IMR-90 (cell line): ENCODE results near the gene FLYWCH1. TPM values are rescaled to one million over a fixed set of nuclear protein-coding genes. Genes with fewer than 3 reads are reported as not detected.

Experiments used
- ATAC-seq: fragments of 200-7000 bp; cut with Tn5 transposase; 2 replicates; pipeline ENCODE4 v1.9.1; 2020; ENCODE audit warnings: low read depth, mild to moderate bottlenecking, moderate library complexity
- BruUV-seq: library from RNA; stranded (reverse); fragments of 400-500 nt; replicated peaks from 2 replicates; lab custom pipeline; 2021; lab: Mats Ljungman, UMichigan
- CTCF ChIA-PET: fragments of 300-600 bp; formaldehyde crosslinking; extraction: SDS; loops from one replicate; lab custom pipeline; 2021; ENCODE audit warnings: antibody characterized with exemption; lab: Yijun Ruan, JAX
- POLR2A ChIA-PET: fragments of 300-600 bp; sonication (Branson Sonifier 250); formaldehyde crosslinking; loops from one replicate; lab custom pipeline; 2022; ENCODE audit warnings: antibody characterized with exemption; ENCODE audit not compliant: unreplicated experiment; lab: Charles Lee
- DNase-seq: peaks from one replicate; pipeline ENCODE4 v3.0.0; 2013
- H2AFZ ChIP-seq: replicated peaks from 2 replicates; pipeline ENCODE3; 2013; ENCODE audit warnings: low read length, mild to moderate bottlenecking; ENCODE audit not compliant: poor library complexity
- H2AK5ac ChIP-seq: 2 replicates; pipeline ENCODE4 v1.6.1; 2013; ENCODE audit warnings: low read depth, low read length, inconsistent platforms
- H2AK9ac ChIP-seq: replicated peaks from 2 replicates; pipeline ENCODE3; 2013; ENCODE audit warnings: mild to moderate bottlenecking, low read depth, low read length, moderate library complexity; ENCODE audit not compliant: poor library complexity
- H2BK120ac ChIP-seq: 2 replicates; pipeline ENCODE4 v1.6.1; 2013; ENCODE audit warnings: low read depth, low read length, inconsistent platforms
- H2BK15ac ChIP-seq: 3 replicates; pipeline ENCODE4 v1.6.1; 2013; ENCODE audit warnings: low read depth, low read length, inconsistent platforms
- H2BK20ac ChIP-seq: 2 replicates; pipeline ENCODE4 v1.6.1; 2013; ENCODE audit warnings: low read depth, mild to moderate bottlenecking, inconsistent platforms, low read length, moderate library complexity
- H2BK5ac ChIP-seq: 2 replicates; pipeline ENCODE4 v1.6.1; 2013; ENCODE audit warnings: mild to moderate bottlenecking, low read depth, low read length, inconsistent platforms; ENCODE audit not compliant: poor library complexity, severe bottlenecking
- H3K14ac ChIP-seq: replicated peaks from 2 replicates; pipeline ENCODE4 v1.6.1; 2013; ENCODE audit warnings: low read depth, low read length, inconsistent platforms
- H3K18ac ChIP-seq: 2 replicates; pipeline ENCODE4 v1.6.1; 2013; ENCODE audit warnings: low read depth, low read length, control low read depth
- H3K23ac ChIP-seq: 2 replicates; pipeline ENCODE4 v1.6.1; 2013; ENCODE audit warnings: low read depth, low read length, inconsistent platforms
- H3K27ac ChIP-seq: 2 replicates; pipeline ENCODE4 v1.5.1; 2013; ENCODE audit warnings: mild to moderate bottlenecking, control low read depth, low read length; ENCODE audit not compliant: insufficient read depth
- H3K27me3 ChIP-seq: 2 replicates; pipeline ENCODE4 v1.6.1; 2013; ENCODE audit warnings: low read length; ENCODE audit not compliant: control insufficient read depth, insufficient read depth
- H3K36me3 ChIP-seq: 2 replicates; pipeline ENCODE4 v1.6.1; 2013; ENCODE audit warnings: low read length, mixed read lengths; ENCODE audit not compliant: control insufficient read depth, insufficient read depth
- H3K4ac ChIP-seq: 2 replicates; pipeline ENCODE4 v1.6.1; 2013; ENCODE audit warnings: low read depth, low read length, inconsistent platforms
- H3K4me1 ChIP-seq: 2 replicates; pipeline ENCODE4 v1.6.1; 2013; ENCODE audit warnings: low read length, mixed read lengths; ENCODE audit not compliant: control insufficient read depth, insufficient read depth
- H3K4me2 ChIP-seq: 2 replicates; pipeline ENCODE4 v1.6.1; 2013; ENCODE audit warnings: low read depth, mild to moderate bottlenecking, control low read depth, low read length, moderate library complexity
- H3K4me3 ChIP-seq: 2 replicates; pipeline ENCODE4 v1.5.1; 2013; ENCODE audit warnings: low read depth, mild to moderate bottlenecking, control low read depth, low read length, moderate library complexity; ENCODE audit not compliant: insufficient read depth
- H3K56ac ChIP-seq: 2 replicates; pipeline ENCODE4 v1.6.1; 2013; ENCODE audit warnings: low read length, inconsistent platforms; ENCODE audit not compliant: insufficient read depth; ENCODE audit errors: extremely low read depth
- H3K79me1 ChIP-seq, 2 experiments: 2 replicates each; pipeline ENCODE4 v1.6.1; 2013; ENCODE audit warnings: low read length in 2 of 2, inconsistent platforms in 1 of 2, low read depth in 1 of 2
- H3K9ac ChIP-seq: 2 replicates; pipeline ENCODE4 v1.6.1; 2013; ENCODE audit warnings: low read depth, low read length, control low read depth
- H3K9me1 ChIP-seq: 2 replicates; pipeline ENCODE4 v1.6.1; 2013; ENCODE audit warnings: low read length, inconsistent platforms; ENCODE audit not compliant: insufficient read depth
- H3K9me3 ChIP-seq: 2 replicates; pipeline ENCODE4 v1.6.1; 2013; ENCODE audit warnings: low read length; ENCODE audit not compliant: control insufficient read depth, insufficient read depth
- H4K20me1 ChIP-seq: 2 replicates; pipeline ENCODE4 v1.6.1; 2013; ENCODE audit warnings: low read length, inconsistent platforms; ENCODE audit not compliant: insufficient read depth
- H4K5ac ChIP-seq: 2 replicates; pipeline ENCODE4 v1.6.1; 2013; ENCODE audit warnings: mild to moderate bottlenecking, low read depth, low read length, control low read depth
- H4K8ac ChIP-seq, 2 experiments: 2 replicates each; pipeline ENCODE4 v1.6.1; 2013; ENCODE audit warnings: low read depth in 2 of 2, low read length in 2 of 2, control low read depth in 1 of 2, inconsistent platforms in 1 of 2
- H4K91ac ChIP-seq: 2 replicates; pipeline ENCODE4 v1.6.1; 2013; ENCODE audit warnings: low read depth, low read length, inconsistent platforms; ENCODE audit not compliant: insufficient read depth
- BHLHE40 ChIP-seq: fragments of 150-350 bp; IDR thresholded peaks from 2 replicates; pipeline ENCODE4 v1.6.1; 2016; ENCODE audit warnings: mild to moderate bottlenecking, low read depth, low read length
- CEBPB ChIP-seq: IDR thresholded peaks from 2 replicates; pipeline ENCODE4 v1.6.1; 2012; ENCODE audit warnings: low read depth, low read length, improper control_type of control experiment
- CHD1 ChIP-seq: IDR thresholded peaks from 2 replicates; pipeline ENCODE4 v1.6.1; 2012; ENCODE audit warnings: low read depth, low read length, improper control_type of control experiment
- CTCF ChIP-seq: conservative IDR thresholded peaks from 2 replicates; pipeline ENCODE4 v1.5.1; 2012; ENCODE audit warnings: mild to moderate bottlenecking, low read depth, low read length, improper control_type of control experiment
- ELK1 ChIP-seq: fragments of 150-350 bp; IDR thresholded peaks from 2 replicates; pipeline ENCODE4 v1.6.1; 2016; ENCODE audit warnings: low read depth, mild to moderate bottlenecking, low read length, moderate library complexity, borderline replicate concordance
- FOS ChIP-seq: fragments of 150-350 bp; IDR thresholded peaks from 2 replicates; pipeline ENCODE4 v1.6.1; 2016; ENCODE audit warnings: low read depth, low read length
- MAFK ChIP-seq: IDR thresholded peaks from 2 replicates; pipeline ENCODE4 v1.6.1; 2012; ENCODE audit warnings: low read depth, low read length, improper control_type of control experiment
- MAZ ChIP-seq: IDR thresholded peaks from 2 replicates; pipeline ENCODE4 v1.6.1; 2012; ENCODE audit warnings: low read depth, mild to moderate bottlenecking, low read length, improper control_type of control experiment, moderate library complexity, borderline replicate concordance
- MXI1 ChIP-seq: IDR thresholded peaks from 2 replicates; pipeline ENCODE4 v1.6.1; 2012; ENCODE audit warnings: low read depth, mild to moderate bottlenecking, low read length, moderate library complexity, borderline replicate concordance
- NFE2L2 ChIP-seq: fragments of 150-350 bp; IDR thresholded peaks from 2 replicates; pipeline ENCODE4 v1.6.1; 2016; ENCODE audit warnings: low read depth, mild to moderate bottlenecking, low read length
- POLR2A ChIP-seq: IDR thresholded peaks from 2 replicates; pipeline ENCODE4 v1.6.1; 2012; ENCODE audit warnings: mild to moderate bottlenecking, low read depth, low read length
- RAD21 ChIP-seq: IDR thresholded peaks from 2 replicates; pipeline ENCODE4 v1.6.1; 2012; ENCODE audit warnings: low read length, improper control_type of control experiment
- RCOR1 ChIP-seq: IDR thresholded peaks from 2 replicates; pipeline ENCODE4 v1.6.1; 2012; ENCODE audit warnings: mild to moderate bottlenecking, low read length, improper control_type of control experiment; ENCODE audit not compliant: insufficient replicate concordance
- RFX5 ChIP-seq: IDR thresholded peaks from 2 replicates; pipeline ENCODE4 v1.8.0; 2012; ENCODE audit warnings: low read depth, mild to moderate bottlenecking, low read length, moderate library complexity
- SMC3 ChIP-seq: fragments of 150-350 bp; IDR thresholded peaks from 2 replicates; pipeline ENCODE4 v1.6.1; 2016; ENCODE audit warnings: low read depth, mild to moderate bottlenecking, antibody characterized with exemption, low read length, moderate library complexity
- WGBS, 2 experiments: methylation state at CpG; one replicate each; pipeline versions ENCODE4 v1.1.5 to v1.1.7; 2013; ENCODE audit warnings: missing lambda C conversion rate in 2 of 2; ENCODE audit not compliant: insufficient read length in 1 of 2; ENCODE audit errors: extremely low coverage in 2 of 2; 5-methylcytosine and 5-hydroxymethylcytosine counted together
- dilution Hi-C: fragments of 300-500 bp; cut with HindIII; formaldehyde crosslinking; loops from one replicate; pipeline ENCODE4 v1.14.3; 2018; ENCODE audit warnings: low sequenced_read_pairs; ENCODE audit not compliant: unreplicated experiment
- in situ Hi-C: fragments of 300-500 bp; cut with MboI; formaldehyde crosslinking; loops from 3 replicates; pipeline ENCODE4 v1.14.3; 2019; ENCODE audit warnings: low sequenced_read_pairs, inconsistent platforms, mixed read lengths
- intact Hi-C: fragments of 100-400 bp; cut with micrococcal nuclease; formaldehyde crosslinking; loops from 2 replicates; pipeline ENCODE4 v1.10.0; 2022
- polyA plus RNA-seq, 3 experiments: library from polyadenylated mRNA; depleted of rRNA; stranded (reverse); fragments of >200 nt; gene quantifications; 2 replicates each; pipeline ENCODE4 v1.2.3, GENCODE V29; 2012; ENCODE audit warnings: low replicate concordance in 1 of 3
- total RNA-seq: library from RNA; depleted of rRNA; stranded (reverse); fragments of >200 nt; gene quantifications from 2 replicates; pipeline ENCODE4 v1.2.3, GENCODE V29; 2012
- TF ChIP-seq, protein P1 (sequence below): fragments of 150-350 bp; IDR thresholded peaks from 2 replicates; pipeline ENCODE4 v1.6.1; 2017; ENCODE audit warnings: mild to moderate bottlenecking, antibody characterized with exemption, low read length, low read depth

The FLYWCH1 gene
- total and polyA plus RNA-seq, 2 of the 4 experiments (the other 2 are of a cell fraction): 14.3 to 25.2 TPM

- intact Hi-C loops: loop anchor here (1.0 kb wide), 1 partner anchor 39 kb away; no protein-coding TSS in a partner anchor
- Histone ChIP-seq H4K8ac (peak overlapping the region in 1 of 2 experiments; percentile 86; a peak in 1 of 4 replicates), H3K4me3 (peak overlapping the region; percentile 18), H3K4ac (peak overlapping the region; percentile 70), H3K79me1 (peaks cover 8 to 15% of the 10 kb centered on the region in 2 experiments), H2BK15ac (no peak overlapping the region), H3K27ac (no peak overlapping the region; the same call in 1 of the 2 replicates), H4K91ac (no peak overlapping the region), H2BK120ac (no peak overlapping the region), H3K36me3 (no peaks in the 10 kb centered on the region), H4K5ac (peak overlapping the region; percentile 58), H2AK9ac (peak overlapping the region; percentile 28), H3K14ac (peak overlapping the region; percentile 83; the same call in 1 of the 2 replicates), H2AK5ac (no peak overlapping the region), H3K9ac (no peak overlapping the region), H3K9me3 (no peaks in the 10 kb centered on the region), H3K4me2 (peak overlapping the region; percentile 87), H2BK20ac (no peak overlapping the region), H4K20me1 (no peaks in the 10 kb centered on the region), H3K9me1 (0 out of 2 replicates have a peak, but pooled peaks cover 4% of the 10 kb centered on the region), H3K4me1 (peaks cover 6% of the 10 kb centered on the region), H3K56ac (no peak overlapping the region), H2AFZ (peak overlapping the region; percentile 97), H2BK5ac (no peak overlapping the region), H3K23ac (no peak overlapping the region), H3K18ac (no peak overlapping the region), H3K27me3 (peaks cover 4% of the 10 kb centered on the region; the same call in 1 of the 2 replicates)
- ChIA-PET POLR2A (no interaction called here), CTCF (no interaction called here)
- TF ChIP-seq RFX5 (no peak), CTCF (peak; percentile 94), ELK1 (no peak), RCOR1 (no peak), NFE2L2 (no peak), POLR2A (0 out of 2 replicates have a peak, but pooled peaks have one; percentile 28), FOS (no peak), SMC3 (peak; percentile 52), CHD1 (no peak), MAZ (peak; percentile 42; the same call in 1 of the 2 replicates), CEBPB (no peak), BHLHE40 (peak; percentile 69; the same call in 1 of the 2 replicates), MAFK (no peak), RAD21 (peak; percentile 77), MXI1 (no peak)
- TF ChIP-seq, protein P1, sequence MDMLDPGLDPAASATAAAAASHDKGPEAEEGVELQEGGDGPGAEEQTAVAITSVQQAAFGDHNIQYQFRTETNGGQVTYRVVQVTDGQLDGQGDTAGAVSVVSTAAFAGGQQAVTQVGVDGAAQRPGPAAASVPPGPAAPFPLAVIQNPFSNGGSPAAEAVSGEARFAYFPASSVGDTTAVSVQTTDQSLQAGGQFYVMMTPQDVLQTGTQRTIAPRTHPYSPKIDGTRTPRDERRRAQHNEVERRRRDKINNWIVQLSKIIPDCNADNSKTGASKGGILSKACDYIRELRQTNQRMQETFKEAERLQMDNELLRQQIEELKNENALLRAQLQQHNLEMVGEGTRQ: no peak
- no TSS peak for BruUV-seq
- peak; percentile 79 for ATAC-seq
- in situ Hi-C loops: no loop called here
- peak; percentile 69 for DNase-seq
- 24% methylated on average over 24 of the region's 42 CpGs; no CpG with 5 or more reads in 1 of the 2 experiments for whole genome bisulfite sequencing, 2 experiments
- dilution Hi-C loops: no loop called here
These were observed 72.0 kb downstream of the FLYWCH1 start for GRCh38 chr16:2983706-2984136.
